ENCODE measurements around the gene ZSCAN21. TPM values are rescaled to one million over a fixed set of nuclear protein-coding genes. Genes with fewer than 3 reads are reported as not detected.
"Not testable (repeated sequence)": the region's sequence is repeated elsewhere in the genome, so short reads cannot be mapped to it uniquely, and the experiment has no call there.

The ZSCAN21 gene
- polyA plus RNA-seq, 3 donors: 1.5 to 4.6 (median 4.4) TPM

DNA sequence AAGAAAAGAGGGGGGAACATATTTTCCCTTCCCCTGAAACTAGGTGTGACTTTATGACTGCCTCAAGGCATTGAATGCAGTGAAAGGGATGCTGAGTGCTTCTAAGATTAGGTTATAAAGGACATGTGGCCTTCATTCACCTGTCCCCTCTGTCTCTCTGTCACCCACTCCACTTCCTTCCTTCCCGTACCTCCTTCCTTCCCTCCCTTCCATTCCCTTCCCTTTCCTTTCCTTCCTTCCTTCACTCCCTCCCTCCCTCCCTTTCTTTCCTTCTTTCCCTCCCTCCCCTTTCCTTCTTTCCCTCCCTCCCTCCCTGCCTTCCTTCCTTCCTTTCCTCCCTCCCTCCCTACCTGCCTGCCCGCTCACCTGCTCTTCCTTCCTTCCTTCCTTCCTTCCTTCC is 38.7 kb upstream of the ZSCAN21 start:
- no peak overlapping the region for H3K4me3 Mint-ChIP-seq
- H3K27me3 Mint-ChIP-seq (ENCODE audit: low read depth in 3 of 3): peaks cover 0 to 2% (median 0%) of the 10 kb centered on the region in 3 donors
- H3K4me2 ChIP-seq (replicated peaks; ENCODE audit: extremely low read depth, low read length, poor library complexity, severe bottlenecking): no peak overlapping the region
- no peak overlapping the region for H3K27ac ChIP-seq (ENCODE audit: low read depth in 1 of 2, low read length in 2 of 2)
- no peak for DNase-seq
- no peaks in the 10 kb centered on the region for H3K9me3 ChIP-seq (replicated peaks in 1 of 2; ENCODE audit: control insufficient read depth in 1 of 2, insufficient read depth in 1 of 2, low read length in 2 of 2)
- H2AFZ ChIP-seq (ENCODE audit: insufficient read depth, low read depth, low read length, poor library complexity, severe bottlenecking): no peak overlapping the region
- H3K27ac Mint-ChIP-seq: no peak overlapping the region
- WGBS (ENCODE audit: insufficient coverage): 67% methylated on average over 2 of the region's 2 CpGs
- peaks cover 27% of the 10 kb centered on the region for H3K4me1 Mint-ChIP-seq
- no peak overlapping the region for H3K4me3 ChIP-seq (replicated peaks in 1 of 3; ENCODE audit: low read depth in 2 of 3, low read length in 3 of 3)
- no peaks in the 10 kb centered on the region for H3K36me3 ChIP-seq (replicated peaks in 1 of 2; ENCODE audit: control insufficient read depth in 1 of 2, insufficient read depth in 2 of 2, low read length in 2 of 2)
- peaks cover 20 to 21% of the 10 kb centered on the region in 2 donors for H3K4me1 ChIP-seq (ENCODE audit: control insufficient read depth in 1 of 2, insufficient read depth in 2 of 2, low read length in 2 of 2)
- no peak overlapping the region for H3K9ac ChIP-seq (ENCODE audit: insufficient read depth, low read length, poor library complexity, severe bottlenecking)
- TF ChIP-seq, protein P1, sequence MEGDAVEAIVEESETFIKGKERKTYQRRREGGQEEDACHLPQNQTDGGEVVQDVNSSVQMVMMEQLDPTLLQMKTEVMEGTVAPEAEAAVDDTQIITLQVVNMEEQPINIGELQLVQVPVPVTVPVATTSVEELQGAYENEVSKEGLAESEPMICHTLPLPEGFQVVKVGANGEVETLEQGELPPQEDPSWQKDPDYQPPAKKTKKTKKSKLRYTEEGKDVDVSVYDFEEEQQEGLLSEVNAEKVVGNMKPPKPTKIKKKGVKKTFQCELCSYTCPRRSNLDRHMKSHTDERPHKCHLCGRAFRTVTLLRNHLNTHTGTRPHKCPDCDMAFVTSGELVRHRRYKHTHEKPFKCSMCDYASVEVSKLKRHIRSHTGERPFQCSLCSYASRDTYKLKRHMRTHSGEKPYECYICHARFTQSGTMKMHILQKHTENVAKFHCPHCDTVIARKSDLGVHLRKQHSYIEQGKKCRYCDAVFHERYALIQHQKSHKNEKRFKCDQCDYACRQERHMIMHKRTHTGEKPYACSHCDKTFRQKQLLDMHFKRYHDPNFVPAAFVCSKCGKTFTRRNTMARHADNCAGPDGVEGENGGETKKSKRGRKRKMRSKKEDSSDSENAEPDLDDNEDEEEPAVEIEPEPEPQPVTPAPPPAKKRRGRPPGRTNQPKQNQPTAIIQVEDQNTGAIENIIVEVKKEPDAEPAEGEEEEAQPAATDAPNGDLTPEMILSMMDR (IDR thresholded peaks at IDR 0.05): no peak
- H3K27me3 ChIP-seq (ENCODE audit: control insufficient read depth in 2 of 2, insufficient read depth in 2 of 2, low read length in 2 of 2): no peaks in the 10 kb centered on the region
- intact Hi-C loops (cut with micrococcal nuclease): loop anchor here (10.0 kb wide), 1 partner anchor 74 kb away; the partner anchor contains the start of genes COPS6 (in 2 of the 2) and ZNF3 (in 2 of the 2)
- H3K79me2 ChIP-seq (ENCODE audit: insufficient read depth, low read length): peaks cover 5% of the 10 kb centered on the region
- H4K20me1 ChIP-seq (ENCODE audit: insufficient read depth, low read length): no peaks in the 10 kb centered on the region
- H3K36me3 Mint-ChIP-seq: no peaks in the 10 kb centered on the region
- no peaks in the 10 kb centered on the region for H3K9me3 Mint-ChIP-seq

DNA sequence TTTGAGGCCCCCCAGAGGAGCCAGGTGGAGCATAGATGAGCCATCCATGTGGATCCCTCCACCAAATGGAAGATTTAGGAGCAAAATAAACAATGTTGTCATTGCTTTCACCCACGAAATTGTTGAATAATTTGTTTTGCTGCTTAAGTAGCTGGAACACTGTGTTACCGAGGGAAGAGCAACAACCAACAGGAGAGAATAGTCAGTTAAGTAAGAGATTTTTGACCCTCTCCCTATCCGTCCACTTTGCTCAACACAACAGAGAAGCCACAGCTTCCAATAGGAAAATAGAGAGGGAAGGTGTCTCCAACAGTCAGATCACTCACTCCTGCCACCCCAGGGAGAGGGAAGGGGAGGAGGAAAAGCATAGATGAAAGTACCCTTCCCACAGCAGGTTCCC is 38.1 kb upstream of the ZSCAN21 start:
- intact Hi-C loops (cut with micrococcal nuclease): loop anchor here (10.0 kb wide), 1 partner anchor 73 kb away; the partner anchor contains the start of genes COPS6 (in 2 of the 2) and ZNF3 (in 2 of the 2)

DNA sequence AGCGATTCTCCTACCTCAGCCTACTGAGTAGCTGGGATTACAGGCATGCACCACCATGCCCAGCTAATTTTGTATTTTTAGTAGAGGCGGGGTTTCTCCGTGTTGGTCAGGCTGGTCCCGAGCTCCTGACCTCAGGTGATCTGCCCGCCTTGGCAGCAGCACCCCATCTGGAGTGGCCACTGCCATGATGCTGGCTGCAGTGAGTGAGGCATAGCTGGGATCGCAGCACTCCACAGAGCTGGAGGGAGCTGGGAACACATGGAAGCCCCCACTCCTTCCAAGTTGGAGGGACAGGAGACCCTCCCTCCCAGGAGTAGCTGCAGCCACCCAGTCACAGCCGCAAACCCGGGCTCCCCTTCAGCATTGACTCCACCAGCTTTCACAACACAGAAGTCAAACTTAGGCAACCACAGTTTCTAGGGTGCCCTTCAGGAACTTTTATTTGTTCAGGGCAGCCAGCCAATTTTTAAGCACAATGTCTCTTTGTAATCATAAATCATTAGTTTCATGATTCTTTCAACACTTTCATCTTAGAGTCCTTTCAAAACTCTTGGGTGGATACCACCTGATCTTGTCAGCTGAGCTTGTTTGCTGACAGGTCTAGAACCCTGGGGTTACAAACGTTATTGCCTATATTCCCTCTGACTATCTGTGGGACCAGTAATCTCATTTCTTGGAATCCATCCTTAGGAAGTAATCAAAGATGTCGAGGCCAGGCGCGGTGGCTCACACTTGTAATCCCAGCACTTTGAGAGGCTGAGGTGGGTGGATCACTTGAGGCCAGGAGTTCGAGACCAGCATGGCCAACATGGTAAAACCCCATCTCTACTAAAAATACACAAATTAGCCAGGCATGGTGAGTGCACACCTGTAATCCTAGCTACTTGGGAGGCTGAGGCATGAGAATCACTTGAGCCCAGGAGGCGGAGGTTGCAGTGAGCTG is 36.9 kb upstream of the ZSCAN21 start:
- peak in 2 of 3 donors; percentile 18 to 26 for DNase-seq
- H3K27me3 ChIP-seq (ENCODE audit: control insufficient read depth in 2 of 2, insufficient read depth in 2 of 2, low read length in 2 of 2); H3K4me3 ChIP-seq (replicated peaks in 1 of 3; ENCODE audit: low read depth in 2 of 3, low read length in 3 of 3); H3K9me3 Mint-ChIP-seq; H3K9me3 ChIP-seq (replicated peaks in 1 of 2; ENCODE audit: control insufficient read depth in 1 of 2, insufficient read depth in 1 of 2, low read length in 2 of 2); H3K4me3 Mint-ChIP-seq; H3K36me3 Mint-ChIP-seq; H3K27ac ChIP-seq (ENCODE audit: low read depth in 1 of 2, low read length in 2 of 2); H3K9ac ChIP-seq (ENCODE audit: insufficient read depth, low read length, poor library complexity, severe bottlenecking); H3K36me3 ChIP-seq (replicated peaks in 1 of 2; ENCODE audit: control insufficient read depth in 1 of 2, insufficient read depth in 2 of 2, low read length in 2 of 2); H4K20me1 ChIP-seq (ENCODE audit: insufficient read depth, low read length); H3K27me3 Mint-ChIP-seq (ENCODE audit: low read depth in 3 of 3); H3K4me2 ChIP-seq (replicated peaks; ENCODE audit: extremely low read depth, low read length, poor library complexity, severe bottlenecking): not testable (repeated sequence)
- Mint-ChIP-seq H3K27ac (peak overlapping the region in 1 of 7 donors; percentile 35), H3K4me1 (peaks cover 32% of the 10 kb centered on the region)
- WGBS (ENCODE audit: insufficient coverage): 56% methylated on average over 6 of the region's 14 CpGs
- H2AFZ ChIP-seq (ENCODE audit: insufficient read depth, low read depth, low read length, poor library complexity, severe bottlenecking): peak overlapping the region; percentile 36
- H3K79me2 ChIP-seq (ENCODE audit: insufficient read depth, low read length): peaks cover 23% of the 10 kb centered on the region
- intact Hi-C loops (cut with micrococcal nuclease): loop anchor here (10.0 kb wide), 1 partner anchor 72 kb away; the partner anchor contains the start of genes COPS6 (in 2 of the 2) and ZNF3 (in 2 of the 2)
- peaks cover 28 to 37% of the 10 kb centered on the region in 2 donors for H3K4me1 ChIP-seq (ENCODE audit: control insufficient read depth in 1 of 2, insufficient read depth in 2 of 2, low read length in 2 of 2)

More for the DNA sequence above, 38.1 kb upstream of the ZSCAN21 start:
- peaks cover 31% of the 10 kb centered on the region for H3K4me1 Mint-ChIP-seq
- Histone ChIP-seq H3K4me1 (ENCODE audit: control insufficient read depth in 1 of 2, insufficient read depth in 2 of 2, low read length in 2 of 2) (peaks cover 26 to 27% of the 10 kb centered on the region in 2 donors), H3K27me3 (ENCODE audit: control insufficient read depth in 2 of 2, insufficient read depth in 2 of 2, low read length in 2 of 2) (no peaks in the 10 kb centered on the region), H3K4me2 (replicated peaks; ENCODE audit: extremely low read depth, low read length, poor library complexity, severe bottlenecking) (no peak overlapping the region), H3K9me3 (replicated peaks in 1 of 2; ENCODE audit: control insufficient read depth in 1 of 2, insufficient read depth in 1 of 2, low read length in 2 of 2) (no peaks in the 10 kb centered on the region), H3K79me2 (ENCODE audit: insufficient read depth, low read length) (peaks cover 11% of the 10 kb centered on the region), H3K4me3 (replicated peaks in 1 of 3; ENCODE audit: low read depth in 2 of 3, low read length in 3 of 3) (no peak overlapping the region), H3K27ac (ENCODE audit: low read depth in 1 of 2, low read length in 2 of 2) (no peak overlapping the region), H4K20me1 (ENCODE audit: insufficient read depth, low read length) (no peaks in the 10 kb centered on the region), H3K9ac (ENCODE audit: insufficient read depth, low read length, poor library complexity, severe bottlenecking) (no peak overlapping the region), H2AFZ (ENCODE audit: insufficient read depth, low read depth, low read length, poor library complexity, severe bottlenecking) (no peak overlapping the region), H3K36me3 (replicated peaks in 1 of 2; ENCODE audit: control insufficient read depth in 1 of 2, insufficient read depth in 2 of 2, low read length in 2 of 2) (no peaks in the 10 kb centered on the region)
- no peak overlapping the region for H3K4me3 Mint-ChIP-seq
- H3K9me3 Mint-ChIP-seq: no peaks in the 10 kb centered on the region
- peaks cover 0 to 2% (median 0%) of the 10 kb centered on the region in 3 donors for H3K27me3 Mint-ChIP-seq (ENCODE audit: low read depth in 3 of 3)
- DNase-seq: no peak
- no peaks in the 10 kb centered on the region for H3K36me3 Mint-ChIP-seq
- no CpG with 5 or more reads among the region's 3 CpGs for WGBS (ENCODE audit: insufficient coverage)
- TF ChIP-seq, protein P1 (IDR thresholded peaks at IDR 0.05): no peak
- peak overlapping the region in 1 of 7 donors; percentile 2 for H3K27ac Mint-ChIP-seq
